Choroid plexus epithelial cell (primary cell): Measurements from ENCODE around the gene KCND3.

Experiments
- DNase-seq: peaks from one replicate; pipeline ENCODE4 v3.0.0-alpha.2; 2010; ENCODE audit warnings: low read depth
- H3K4me3 ChIP-seq: 2 replicates; pipeline ENCODE4 v1.5.1; 2011; ENCODE audit warnings: low read depth, mild to moderate bottlenecking, control low read depth, low read length, moderate library complexity
- CTCF ChIP-seq: conservative IDR thresholded peaks from 2 replicates; pipeline ENCODE4 v1.5.1; 2011; ENCODE audit warnings: low read depth, mild to moderate bottlenecking, control low read depth, inconsistent platforms, low read length, moderate library complexity

Gene KCND3

GRCh38 chr1:111903871-111904449 lies 85.5 kb downstream of the KCND3 start:
- DNase-seq, result no peak
- no peak overlapping the region for H3K4me3 ChIP-seq
- TF ChIP-seq CTCF, result no peak

- no peak for DNase-seq
- no peak for TF ChIP-seq CTCF
- H3K4me3 ChIP-seq, result no peak overlapping the region
Observed at GRCh38 chr1:111903148-111903870, 86.2 kb downstream of the KCND3 start.

- no peak overlapping the region for H3K4me3 ChIP-seq
- no peak for TF ChIP-seq CTCF
- DNase-seq, result no peak
Observed at GRCh38 chr1:111895469-111895868, 94.0 kb downstream of the KCND3 start.

GRCh38 chr1:111895017-111895416 lies 94.5 kb downstream of the KCND3 start:
- DNase-seq, result no peak
- no peak overlapping the region for H3K4me3 ChIP-seq
- no peak for TF ChIP-seq CTCF

- TF ChIP-seq CTCF, result no peak
- H3K4me3 ChIP-seq, result no peak overlapping the region
- DNase-seq, result no peak
Observed at GRCh38 chr1:111894497-111894896, 95.0 kb downstream of the KCND3 start.

- no peak for DNase-seq
- no peak overlapping the region for H3K4me3 ChIP-seq
- no peak for TF ChIP-seq CTCF
Observed at GRCh38 chr1:111891566-111891965, 97.9 kb downstream of the KCND3 start.
